Measurements from ENCODE around the gene RPS6KB2.
A peak's percentile ranks its signal among the peaks of the same experiment; 100 is the strongest.

The RPS6KB2 gene

DNA sequence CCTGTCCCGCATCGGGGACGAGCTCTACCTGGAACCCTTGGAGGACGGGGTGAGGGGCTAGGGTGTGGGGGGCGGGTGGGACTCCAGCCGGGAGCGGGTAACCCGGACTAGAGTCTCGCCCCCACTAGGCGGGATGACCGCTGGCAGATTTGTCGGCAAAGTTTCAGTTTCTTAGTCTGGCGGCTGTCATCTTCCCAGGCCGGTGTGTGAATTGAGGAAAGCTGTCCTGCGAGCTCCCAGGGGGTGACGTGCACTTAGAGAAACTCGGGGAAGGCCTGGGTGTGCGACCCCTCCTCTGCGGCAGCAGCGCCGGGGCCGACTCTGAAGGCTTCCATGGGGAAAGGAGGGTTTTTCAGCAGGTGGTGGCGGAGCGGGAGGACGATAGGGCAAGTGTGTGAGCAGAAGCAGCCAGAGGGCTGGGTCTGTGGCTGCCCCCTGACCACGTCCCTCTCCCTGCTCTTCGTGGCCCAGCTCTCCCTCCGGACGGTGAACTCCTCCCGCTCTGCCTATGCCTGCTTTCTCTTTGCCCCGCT, 36.0 kb upstream of the RPS6KB2 start:
- no peak for TF ChIP-seq CTCF (conservative IDR thresholded peaks at IDR 0.05; ENCODE audit: low read length)
- peak overlapping the region; percentile 65 for H3K4me3 ChIP-seq (ENCODE audit: low read length)
- DNase-seq (ENCODE audit: low read depth): no peak

- no peak overlapping the region for H3K4me3 ChIP-seq (ENCODE audit: low read length)
- DNase-seq (ENCODE audit: low read depth): no peak
- no peak for TF ChIP-seq CTCF (conservative IDR thresholded peaks at IDR 0.05; ENCODE audit: low read length)
Measured at GRCh38 chr11:67393437-67393836, 34.9 kb upstream of the RPS6KB2 start.

DNA sequence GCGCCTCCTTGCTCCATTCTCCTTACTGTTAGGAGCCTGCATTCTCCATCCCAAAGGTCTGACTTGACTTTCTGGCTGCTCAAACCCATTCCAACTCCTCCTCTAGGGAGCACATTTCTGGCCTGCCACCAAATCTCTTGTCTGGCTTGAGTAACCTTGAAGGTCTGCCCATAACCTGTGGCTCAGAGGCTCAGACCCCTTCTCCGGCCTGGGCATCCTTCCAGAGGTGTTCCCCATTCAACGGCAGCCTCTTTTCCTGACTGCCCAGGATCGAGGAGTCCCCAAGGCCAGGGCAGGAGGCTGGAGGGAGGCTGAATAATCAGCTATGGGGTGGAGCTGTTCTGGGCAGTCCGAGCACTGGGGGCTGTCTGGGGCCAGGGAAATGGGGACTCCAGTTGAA, 34.3 kb upstream of the RPS6KB2 start:
- H3K4me3 ChIP-seq (ENCODE audit: low read length): no peak overlapping the region
- no peak for DNase-seq (ENCODE audit: low read depth)
- no peak for TF ChIP-seq CTCF (conservative IDR thresholded peaks at IDR 0.05; ENCODE audit: low read length)

DNA sequence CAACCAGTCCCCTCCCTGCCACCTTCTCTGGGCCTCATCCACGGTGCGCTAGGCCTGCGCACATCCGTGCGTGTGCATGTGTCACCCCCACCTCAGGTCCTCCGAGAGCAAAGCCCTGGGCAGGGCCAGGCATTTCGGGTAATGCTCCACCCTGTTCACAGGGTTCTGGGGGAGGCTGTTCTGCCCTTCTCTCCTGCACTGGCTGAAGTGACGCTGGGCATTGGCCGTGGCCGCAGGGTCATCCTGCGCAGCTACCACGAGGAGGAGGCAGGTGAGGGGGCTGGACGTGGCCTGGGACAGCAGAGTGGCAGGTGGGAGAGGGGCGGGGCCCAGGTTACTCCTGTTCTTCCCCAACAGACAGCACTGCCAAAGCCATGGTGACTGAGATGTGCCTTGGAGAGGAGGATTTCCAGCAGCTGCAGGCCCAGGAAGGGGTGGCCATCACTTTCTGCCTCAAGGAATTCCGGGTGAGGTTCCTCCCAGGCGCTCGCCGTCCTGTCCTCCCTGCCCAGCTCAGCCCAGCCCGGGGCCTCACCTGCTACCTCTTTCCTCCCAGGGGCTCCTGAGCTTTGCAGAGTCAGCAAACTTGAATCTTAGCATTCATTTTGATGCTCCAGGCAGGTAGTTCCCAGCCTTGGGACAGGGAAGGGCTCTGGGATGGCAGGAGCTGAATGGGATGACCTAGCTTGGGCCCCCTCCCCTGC, 32.6 kb upstream of the RPS6KB2 start:
- no peak for TF ChIP-seq CTCF (conservative IDR thresholded peaks at IDR 0.05; ENCODE audit: low read length)
- H3K4me3 ChIP-seq (ENCODE audit: low read length): no peak overlapping the region
- DNase-seq (ENCODE audit: low read depth): no peak

- no peak overlapping the region for H3K4me3 ChIP-seq (ENCODE audit: low read length)
- no peak for DNase-seq (ENCODE audit: low read depth)
- no peak for TF ChIP-seq CTCF (conservative IDR thresholded peaks at IDR 0.05; ENCODE audit: low read length)
Measured at GRCh38 chr11:67396259-67396581, 32.1 kb upstream of the RPS6KB2 start.

GRCh38 chr11:67396587-67397389, 31.5 kb upstream of the RPS6KB2 start:
- no peak for TF ChIP-seq CTCF (conservative IDR thresholded peaks at IDR 0.05; ENCODE audit: low read length)
- DNase-seq (ENCODE audit: low read depth): no peak
- H3K4me3 ChIP-seq (ENCODE audit: low read length): no peak overlapping the region

DNA sequence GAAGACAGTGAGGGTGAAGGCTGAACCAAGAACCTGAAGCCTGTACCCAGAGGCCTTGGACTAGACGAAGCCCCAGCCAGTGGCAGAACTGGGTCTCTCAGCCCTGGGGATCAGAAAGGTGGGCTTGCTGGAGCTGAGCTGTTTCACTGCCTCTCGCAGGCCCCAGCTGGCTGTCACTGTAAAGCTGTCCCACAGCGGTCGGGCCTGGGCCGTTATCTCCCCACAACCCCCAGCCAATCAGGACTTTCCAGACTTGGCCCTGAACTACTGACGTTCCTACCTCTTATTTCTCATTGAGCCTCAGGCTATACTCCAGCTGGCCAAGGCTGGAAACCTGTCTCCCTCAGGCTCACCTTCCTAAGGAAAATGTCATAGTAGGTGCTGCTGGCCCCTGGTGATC, 30.8 kb upstream of the RPS6KB2 start:
- no peak for DNase-seq (ENCODE audit: low read depth)
- no peak overlapping the region for H3K4me3 ChIP-seq (ENCODE audit: low read length)
- TF ChIP-seq CTCF (conservative IDR thresholded peaks at IDR 0.05; ENCODE audit: low read length): no peak
